NCI-H2171 (cell line): ENCODE data around the gene ZFYVE9.
"Not testable (repeated sequence)": the region's sequence is repeated elsewhere in the genome, so short reads cannot be mapped to it uniquely, and the experiment has no call there.

Experiments
- DNase-seq: peaks from one replicate; lab custom pipeline; 2025; lab: John Stamatoyannopoulos, UW

Gene ZFYVE9

DNA sequence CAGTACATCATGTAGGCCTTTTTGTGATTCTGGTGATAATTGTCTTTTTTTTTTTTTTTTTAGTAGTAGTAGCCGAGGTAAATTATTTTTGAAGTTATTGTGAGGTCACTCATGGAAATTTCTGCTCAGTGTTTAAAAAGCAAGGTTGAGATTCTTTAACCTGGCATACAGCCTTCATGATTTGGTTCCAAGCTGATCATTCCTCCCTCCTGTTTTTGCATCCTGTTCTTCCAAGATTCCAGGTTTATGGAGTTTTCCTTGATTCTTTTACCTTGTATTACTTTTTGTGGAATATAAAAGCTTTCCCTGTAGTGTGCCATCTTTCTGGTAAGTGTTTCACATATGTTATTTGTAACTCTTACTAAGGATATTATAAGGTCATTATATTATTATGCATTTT lies 9.1 kb downstream of the ZFYVE9 start:
- DNase-seq: no peak

DNA sequence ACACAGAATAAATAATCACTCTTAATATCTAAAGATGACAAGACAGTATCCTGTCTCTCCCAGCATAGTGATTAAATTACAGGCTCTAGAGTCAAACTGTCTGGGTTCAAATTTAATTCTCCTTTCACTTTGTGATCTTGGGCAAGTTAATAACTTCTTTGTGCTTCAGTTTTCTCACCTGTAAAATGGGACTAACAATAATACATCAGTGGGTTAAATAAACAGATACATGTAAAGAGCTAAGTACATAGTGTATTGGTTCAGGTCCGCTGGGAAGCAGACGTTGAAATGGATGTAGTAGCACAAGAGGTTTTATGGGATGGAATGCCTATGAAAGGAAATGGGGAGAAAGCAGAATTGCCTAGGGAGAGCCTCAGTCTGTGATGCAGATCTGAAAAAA lies 10.7 kb downstream of the ZFYVE9 start:
- DNase-seq: no peak

- DNase-seq: no peak
Measured at GRCh38 chr1:52153010-52153409, 11.1 kb downstream of the ZFYVE9 start.

- no peak for DNase-seq
Measured at GRCh38 chr1:52153898-52154297, 12.0 kb downstream of the ZFYVE9 start.

- no peak for DNase-seq
Measured at GRCh38 chr1:52156460-52156859, 14.6 kb downstream of the ZFYVE9 start.

DNA sequence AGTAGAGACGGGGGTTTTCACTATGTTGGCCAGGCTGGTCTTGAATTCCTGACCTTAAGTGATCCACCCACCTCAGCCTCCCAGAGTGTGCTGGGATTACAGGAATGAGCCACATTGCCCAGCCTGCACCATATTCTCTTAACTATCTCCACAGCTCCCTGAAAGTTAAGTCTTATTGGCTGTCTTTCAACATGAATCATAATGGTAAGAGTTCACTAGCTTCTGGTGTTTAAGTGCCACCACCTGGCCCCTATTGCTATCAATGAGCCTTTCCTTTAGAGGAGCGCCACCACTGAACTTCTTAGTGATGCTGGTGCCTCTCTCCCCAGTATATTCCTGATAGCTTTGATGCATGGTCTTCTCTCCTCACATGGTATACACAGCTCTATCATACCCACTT lies 15.7 kb downstream of the ZFYVE9 start:
- no peak for DNase-seq

- DNase-seq: no peak
Measured at GRCh38 chr1:52158218-52158617, 16.3 kb downstream of the ZFYVE9 start.

DNA sequence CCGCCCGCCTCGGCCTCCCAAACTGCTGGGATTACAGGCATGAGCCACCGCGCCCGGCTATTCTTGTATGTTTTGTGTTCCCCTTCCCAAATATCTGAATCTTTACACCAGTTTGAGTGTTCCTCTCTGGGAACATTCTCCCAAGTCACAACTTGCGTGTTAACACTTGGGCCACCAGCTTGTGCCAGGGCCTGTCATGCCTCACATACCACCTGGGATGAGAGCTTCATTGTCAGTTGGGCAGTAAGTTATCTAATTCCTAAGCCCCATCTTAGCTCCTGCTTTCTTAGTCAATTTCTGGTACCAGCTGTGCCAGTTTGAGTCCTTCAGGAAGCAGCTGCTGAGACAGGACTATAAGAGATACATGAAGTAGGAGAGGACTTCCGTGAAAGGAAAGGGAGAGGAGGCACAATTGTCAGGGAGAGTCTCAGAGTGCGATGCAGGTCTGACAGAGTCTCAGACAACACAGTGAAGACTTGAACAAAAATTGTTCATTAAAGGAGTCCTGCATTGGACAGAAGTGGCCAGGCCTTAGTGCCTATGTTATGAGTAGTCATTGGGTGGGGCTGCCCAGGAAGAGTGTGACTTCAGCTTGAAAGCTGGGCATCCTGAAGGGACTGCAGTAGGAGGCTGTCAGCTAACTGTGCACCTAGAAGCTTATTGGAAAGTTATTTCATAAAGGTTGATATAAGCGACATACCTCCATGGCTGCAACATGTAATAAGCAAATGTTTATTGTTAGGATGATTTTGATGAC lies 17.3 kb downstream of the ZFYVE9 start:
- DNase-seq: no peak

DNA sequence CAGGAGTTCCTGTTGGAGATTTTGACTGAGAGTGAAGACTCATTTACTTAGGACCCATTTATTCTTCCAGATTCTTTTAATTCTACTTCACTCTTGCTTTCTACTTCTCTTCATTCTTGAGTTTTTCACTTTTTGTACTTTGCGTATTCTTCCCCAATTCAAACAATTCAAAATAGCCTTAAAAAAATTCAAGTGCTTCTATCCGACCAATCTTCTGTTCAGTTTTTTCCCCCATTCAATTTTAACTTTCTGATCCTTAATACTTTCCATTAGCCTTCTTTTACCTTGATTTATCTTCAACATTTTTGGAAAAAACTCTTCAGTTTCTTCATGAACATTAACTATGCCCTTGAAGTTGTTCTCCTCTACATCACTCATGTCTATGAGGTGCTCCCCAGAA lies 21.1 kb downstream of the ZFYVE9 start:
- no peak for DNase-seq

- no peak for DNase-seq
Measured at GRCh38 chr1:52164604-52165003, 22.7 kb downstream of the ZFYVE9 start.

GRCh38 chr1:52166996-52167753 lies 25.3 kb downstream of the ZFYVE9 start:
- peak; percentile 36 for DNase-seq

DNA sequence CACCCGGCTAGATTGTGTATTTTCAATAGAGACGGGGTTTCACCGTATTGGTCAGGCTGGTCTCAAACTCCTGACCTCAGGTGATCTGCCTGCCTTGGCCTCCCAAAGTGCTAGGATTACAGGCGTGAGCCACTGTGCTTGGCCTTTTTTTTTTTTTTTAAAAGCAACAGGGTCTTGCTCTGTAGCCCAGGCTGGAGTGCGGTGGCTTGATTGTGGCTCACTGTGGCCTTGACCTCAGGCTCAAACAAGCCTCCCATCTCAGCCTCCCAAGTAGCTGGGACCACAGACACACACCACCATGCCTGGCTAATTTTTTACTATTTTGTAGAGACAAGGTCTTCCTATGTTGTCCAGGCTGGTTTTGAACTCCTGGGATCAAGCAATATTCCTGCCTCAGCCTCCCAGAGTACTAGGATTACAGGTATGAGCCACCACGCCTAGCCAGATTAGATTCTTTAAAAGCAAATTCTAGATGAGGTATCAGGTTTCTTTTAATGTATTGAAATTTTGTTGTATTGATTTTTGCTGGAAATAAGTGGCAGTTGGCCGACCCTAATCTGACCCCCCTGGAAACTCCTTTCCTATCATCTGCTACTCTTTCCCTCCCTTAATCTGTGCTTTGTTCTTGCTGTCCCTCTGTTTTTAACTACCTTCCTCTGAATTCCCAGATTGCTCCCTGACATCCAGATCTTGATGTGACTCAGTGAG lies 26.6 kb downstream of the ZFYVE9 start:
- DNase-seq: peak; percentile 13

DNA sequence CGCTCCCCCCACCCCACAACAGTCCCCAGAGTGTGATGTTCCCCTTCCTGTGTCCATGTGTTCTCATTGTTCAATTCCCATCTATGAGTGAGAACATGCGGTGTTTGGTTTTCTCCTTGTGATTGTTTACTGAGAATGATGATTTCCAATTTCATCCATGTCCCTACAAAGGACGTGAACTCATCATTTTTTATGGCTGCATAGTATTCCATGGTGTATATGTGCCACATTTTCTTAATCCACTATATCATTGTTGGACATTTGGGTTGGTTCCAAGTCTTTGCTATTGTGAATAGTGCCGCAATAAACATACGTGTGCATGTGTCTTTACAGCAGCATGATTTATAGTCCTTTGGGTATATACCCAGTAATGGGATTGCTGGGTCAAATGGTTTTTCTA lies 29.3 kb downstream of the ZFYVE9 start:
- DNase-seq: not testable (repeated sequence)

- DNase-seq: no peak
Measured at GRCh38 chr1:52179073-52179472, 37.2 kb downstream of the ZFYVE9 start.

DNA sequence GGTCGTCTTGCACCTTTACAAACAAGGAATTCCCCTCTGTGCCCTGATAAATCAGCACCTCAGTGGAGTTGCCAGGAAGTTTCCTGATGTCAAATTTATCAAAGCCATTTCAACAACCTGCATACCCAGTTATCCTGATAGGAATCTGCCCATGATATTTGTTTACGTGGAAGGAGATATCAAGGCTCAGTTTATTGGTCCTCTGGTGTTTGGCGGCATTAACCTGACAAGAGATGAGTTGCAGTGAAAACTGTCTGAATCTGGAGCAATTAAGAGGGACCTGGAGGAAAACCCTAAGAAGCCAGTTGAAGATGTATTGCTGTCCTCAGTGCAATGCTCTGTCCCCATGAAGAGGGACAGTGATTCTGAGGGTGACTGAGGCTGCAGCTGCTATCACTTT lies 38.3 kb downstream of the ZFYVE9 start:
- DNase-seq: no peak

- DNase-seq: not testable (repeated sequence)
Measured at GRCh38 chr1:52181759-52182158, 39.9 kb downstream of the ZFYVE9 start.

- not testable (repeated sequence) for DNase-seq
Measured at GRCh38 chr1:52182328-52182727, 40.4 kb downstream of the ZFYVE9 start.

DNA sequence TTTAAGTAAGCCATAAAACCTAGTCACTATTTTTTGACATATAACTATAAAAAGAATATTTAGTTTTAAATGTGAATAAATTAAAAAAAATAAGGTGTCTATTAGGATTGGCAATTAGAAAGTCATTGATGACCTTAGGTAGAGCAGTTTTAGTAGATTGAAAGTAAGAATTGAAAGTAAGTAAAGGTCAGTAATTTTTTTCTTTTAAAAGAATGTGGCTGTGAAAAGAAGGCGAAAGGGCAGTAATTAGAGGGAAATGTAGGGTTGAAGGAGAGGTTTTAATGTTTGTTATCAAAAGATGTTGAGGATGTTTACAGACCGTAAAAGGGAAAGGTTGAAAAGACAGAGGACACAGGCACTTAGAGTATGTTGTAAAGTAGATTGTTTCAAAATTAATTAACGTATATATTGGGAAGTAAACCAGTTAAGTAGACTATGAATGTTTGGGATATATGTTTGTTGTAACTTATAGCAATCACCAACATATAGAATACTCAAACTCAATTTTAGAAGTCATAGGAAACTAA lies 41.0 kb downstream of the ZFYVE9 start:
- DNase-seq: no peak

GRCh38 chr1:52186449-52186848 lies 44.6 kb downstream of the ZFYVE9 start:
- DNase-seq: no peak

DNA sequence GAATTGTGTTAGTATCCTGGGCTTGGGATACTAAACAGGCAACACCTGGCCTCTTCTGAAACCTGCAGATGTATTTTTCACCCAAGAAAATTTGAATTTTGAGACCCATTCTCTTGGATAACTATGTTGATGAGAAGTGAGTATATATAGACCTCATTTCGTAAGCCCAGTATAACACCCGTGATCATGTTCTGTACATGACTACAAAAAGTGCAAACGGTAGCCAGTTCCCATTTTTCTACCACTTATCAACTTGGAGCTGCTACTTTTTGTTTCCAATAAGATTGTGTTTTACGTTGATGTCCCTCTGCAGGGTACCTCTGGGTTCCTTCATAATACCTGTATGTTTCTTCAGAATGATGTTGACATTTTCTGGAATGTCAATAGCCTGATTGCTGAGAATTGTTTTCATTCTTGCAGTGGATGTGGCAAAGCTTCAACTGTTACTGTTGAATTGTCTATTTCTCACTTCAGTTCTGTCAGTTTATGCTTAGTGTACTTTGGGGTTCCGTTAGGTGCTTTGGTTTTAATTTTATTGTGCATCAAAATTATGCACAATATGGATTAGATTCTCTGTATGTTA lies 48.1 kb downstream of the ZFYVE9 start:
- no peak for DNase-seq

DNA sequence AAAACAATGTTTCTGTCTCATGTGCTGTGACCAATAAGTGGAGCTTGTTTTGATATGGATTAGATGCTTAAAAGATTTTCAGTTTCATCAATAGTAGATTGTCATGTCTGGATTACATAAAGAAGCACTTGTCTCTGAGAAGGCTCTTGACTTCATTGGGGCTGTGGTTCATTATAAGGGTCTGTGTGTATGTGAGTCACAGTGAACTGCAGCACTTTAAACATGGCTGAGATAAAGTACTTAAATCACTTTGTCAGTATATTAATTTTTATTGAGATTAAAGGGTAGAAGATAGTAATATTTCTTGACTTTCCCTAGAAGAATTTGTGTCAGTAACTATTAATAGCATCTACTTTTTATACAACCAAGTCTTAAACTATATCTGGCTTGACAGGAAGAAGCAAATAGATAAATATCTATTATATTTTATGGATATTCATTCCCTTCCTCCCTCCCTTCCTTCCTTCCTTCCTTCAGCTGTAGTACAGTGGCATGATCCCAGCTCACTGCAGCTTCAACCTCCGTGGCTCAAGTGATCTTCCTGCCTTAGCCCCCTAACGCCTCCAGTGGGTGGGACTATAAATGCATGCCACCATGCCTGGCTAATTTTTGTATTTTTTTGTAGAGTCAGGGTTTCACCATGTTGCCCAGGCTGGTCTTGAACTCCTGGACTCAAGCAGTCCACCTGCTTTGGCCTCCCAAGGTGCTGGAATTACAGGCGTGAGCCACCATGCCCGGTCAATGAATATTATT lies 48.8 kb downstream of the ZFYVE9 start:
- DNase-seq: no peak
